ENCODE results near the gene HPSE2.

The HPSE2 gene

GRCh38 chr10:98460837-98461499 is 774.7 kb downstream of the HPSE2 start:
- no peak for TF ChIP-seq POLR2A (IDR thresholded peaks at IDR 0.05; ENCODE audit: low read depth, low read length)
- FAIRE-seq: peak; percentile 78
- DNase-seq (ENCODE audit: insufficient read length, low spot score): peak; percentile 80

DNA sequence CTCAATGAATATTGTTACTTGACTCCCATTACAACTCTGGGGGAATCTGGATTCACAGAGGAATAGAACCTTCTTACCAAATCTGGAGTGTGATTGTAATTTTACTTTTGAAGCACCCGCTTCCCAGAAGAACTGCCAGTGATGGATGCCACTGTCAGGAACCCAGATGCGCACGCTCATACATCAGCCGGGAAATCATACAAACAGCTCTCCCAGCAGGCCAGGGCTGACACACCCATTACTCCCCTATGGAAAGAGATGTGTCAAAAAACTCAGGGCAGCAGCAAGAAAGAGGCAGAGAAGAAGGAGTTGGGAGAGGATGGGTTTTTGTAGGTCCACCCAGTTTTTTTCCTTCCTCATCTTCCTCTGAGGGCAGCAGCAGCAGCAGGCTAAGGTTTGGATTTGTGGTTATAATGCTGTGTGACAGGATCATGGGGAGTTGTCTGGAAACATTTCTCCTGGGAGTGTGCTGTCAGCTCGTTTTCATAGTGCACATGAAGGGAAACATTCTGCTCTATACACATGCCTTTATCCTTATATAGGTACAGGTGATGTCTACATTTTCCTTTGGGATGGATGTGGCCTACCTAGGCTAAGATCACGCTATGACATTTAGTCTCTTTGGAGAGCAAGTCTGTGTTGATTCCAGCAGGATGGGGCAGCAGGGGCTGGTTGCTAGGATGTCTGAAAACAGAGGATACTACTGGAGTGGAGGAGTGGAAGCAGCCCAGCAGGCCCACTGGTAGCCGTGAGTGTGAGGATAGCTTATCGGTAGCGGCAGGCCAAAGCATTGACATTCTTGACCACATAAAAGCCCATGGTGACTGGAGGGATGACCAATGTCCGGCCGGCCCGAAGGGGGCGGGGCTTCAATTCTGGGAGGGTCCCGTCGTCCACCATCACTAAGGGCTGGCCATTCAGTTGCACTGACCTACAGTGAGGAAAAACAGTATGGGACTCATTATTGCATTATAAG is 776.6 kb downstream of the HPSE2 start:
- DNase-seq (ENCODE audit: insufficient read length, low spot score): no peak
- no peak for FAIRE-seq
- TF ChIP-seq POLR2A (IDR thresholded peaks at IDR 0.05; ENCODE audit: low read depth, low read length): no peak

DNA sequence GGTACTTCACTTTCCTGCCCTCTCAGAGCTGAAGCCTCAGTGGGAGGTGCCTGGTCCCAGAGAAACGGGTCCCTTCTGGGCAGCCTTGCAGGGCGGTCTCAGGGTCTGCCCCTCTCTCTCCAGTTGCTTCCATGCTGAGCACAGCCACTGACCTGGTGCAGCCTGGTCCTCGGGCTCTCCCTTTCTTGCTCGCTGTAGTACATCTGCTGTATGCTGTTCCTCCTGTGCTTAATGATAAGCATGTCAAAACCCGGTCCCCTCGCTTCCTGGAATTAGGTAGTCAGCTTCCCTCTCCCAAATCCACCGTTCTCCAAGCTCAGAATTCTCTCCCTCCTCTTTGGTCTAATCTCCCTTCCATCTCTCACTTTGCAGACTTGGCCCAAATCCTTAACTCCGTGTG is 777.9 kb downstream of the HPSE2 start:
- no peak for FAIRE-seq
- DNase-seq (ENCODE audit: insufficient read length, low spot score): no peak
- TF ChIP-seq POLR2A (IDR thresholded peaks at IDR 0.05; ENCODE audit: low read depth, low read length): no peak

DNA sequence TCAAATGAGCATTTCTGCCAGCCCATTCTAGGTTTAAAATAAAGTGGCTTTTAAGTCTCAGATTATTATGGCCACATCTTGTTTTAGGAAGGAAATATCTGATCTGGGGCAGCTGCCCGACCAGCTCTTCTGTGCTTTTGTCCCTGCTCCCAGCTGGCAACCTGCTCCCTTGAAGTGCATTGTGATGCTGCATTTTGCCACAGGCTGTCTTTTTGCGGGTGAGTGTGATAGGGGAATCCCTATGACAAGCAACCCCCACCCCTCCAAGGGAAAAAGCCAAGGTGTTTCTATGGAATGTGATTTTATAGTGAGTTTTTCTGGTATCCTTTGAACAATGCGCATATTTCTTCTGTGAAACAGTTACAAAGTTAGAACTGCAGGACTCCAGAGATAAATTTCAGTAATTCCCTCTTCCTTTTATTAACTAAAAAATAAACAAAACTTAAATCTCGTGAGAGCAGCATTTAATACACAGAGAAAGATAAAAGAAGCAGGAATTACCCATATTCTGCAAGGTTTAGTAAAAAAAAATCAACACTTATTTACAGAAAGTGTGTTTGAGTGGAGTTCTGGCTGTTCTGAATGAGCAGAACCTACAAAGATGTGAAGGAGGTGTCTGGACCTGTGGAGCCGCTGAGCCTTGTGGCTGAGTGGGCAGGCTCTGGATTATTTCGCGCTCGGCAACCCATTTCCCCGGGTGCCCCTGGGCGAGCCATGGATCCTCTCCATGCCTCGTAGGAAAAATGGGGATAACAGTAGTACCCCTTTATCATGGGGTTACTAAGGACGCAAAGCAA is 778.8 kb downstream of the HPSE2 start:
- FAIRE-seq (no peak), DNase-seq (ENCODE audit: insufficient read length, low spot score) (no peak)
- no peak for TF ChIP-seq POLR2A (IDR thresholded peaks at IDR 0.05; ENCODE audit: low read depth, low read length)

- FAIRE-seq (no peak), DNase-seq (ENCODE audit: insufficient read length, low spot score) (no peak)
- no peak for TF ChIP-seq POLR2A (IDR thresholded peaks at IDR 0.05; ENCODE audit: low read depth, low read length)
Measured at GRCh38 chr10:98456043-98456570, 779.5 kb downstream of the HPSE2 start.

DNA sequence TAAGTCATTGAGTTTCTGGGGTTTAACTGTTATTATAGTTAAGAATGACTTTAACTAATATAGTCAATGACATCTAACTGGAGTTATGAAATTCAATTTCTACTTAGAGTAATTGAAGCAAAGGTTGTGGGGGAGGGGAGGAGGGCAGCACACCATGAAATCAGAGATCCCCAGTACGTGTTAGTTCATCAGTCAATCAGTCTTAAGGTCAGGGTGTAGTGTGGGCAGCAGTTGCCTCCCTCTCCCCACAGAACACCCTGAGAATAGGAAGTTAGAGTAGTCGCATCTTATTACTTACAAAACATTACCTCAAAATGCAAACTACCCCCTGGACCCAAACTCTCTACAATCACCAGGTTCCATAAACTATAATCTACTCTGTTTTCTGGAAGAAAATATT is 781.9 kb downstream of the HPSE2 start:
- DNase-seq (ENCODE audit: insufficient read length, low spot score): no peak
- FAIRE-seq: no peak
- TF ChIP-seq POLR2A (IDR thresholded peaks at IDR 0.05; ENCODE audit: low read depth, low read length): no peak

GRCh38 chr10:98450618-98451017 is 785.0 kb downstream of the HPSE2 start:
- DNase-seq (ENCODE audit: insufficient read length, low spot score): no peak
- TF ChIP-seq POLR2A (IDR thresholded peaks at IDR 0.05; ENCODE audit: low read depth, low read length): no peak
- no peak for FAIRE-seq

GRCh38 chr10:98449287-98449686 is 786.4 kb downstream of the HPSE2 start:
- no peak for FAIRE-seq
- DNase-seq (ENCODE audit: insufficient read length, low spot score): no peak
- TF ChIP-seq POLR2A (IDR thresholded peaks at IDR 0.05; ENCODE audit: low read depth, low read length): no peak

- DNase-seq (ENCODE audit: insufficient read length, low spot score): peak; percentile 82
- no peak for FAIRE-seq
- peak; percentile 79 for TF ChIP-seq POLR2A (IDR thresholded peaks at IDR 0.05; ENCODE audit: low read depth, low read length)
Measured at GRCh38 chr10:98446661-98447221, 788.9 kb downstream of the HPSE2 start, which contains the start of gene HPS1. TSS of gene HPS1 (minus strand) at chr10:98446935. CDS start at chr10:98443240, 3,695 bp downstream.

GRCh38 chr10:98446151-98446660 is 789.4 kb downstream of the HPSE2 start:
- FAIRE-seq (no peak), DNase-seq (ENCODE audit: insufficient read length, low spot score) (peak; percentile 29)
- no peak for TF ChIP-seq POLR2A (IDR thresholded peaks at IDR 0.05; ENCODE audit: low read depth, low read length)

DNA sequence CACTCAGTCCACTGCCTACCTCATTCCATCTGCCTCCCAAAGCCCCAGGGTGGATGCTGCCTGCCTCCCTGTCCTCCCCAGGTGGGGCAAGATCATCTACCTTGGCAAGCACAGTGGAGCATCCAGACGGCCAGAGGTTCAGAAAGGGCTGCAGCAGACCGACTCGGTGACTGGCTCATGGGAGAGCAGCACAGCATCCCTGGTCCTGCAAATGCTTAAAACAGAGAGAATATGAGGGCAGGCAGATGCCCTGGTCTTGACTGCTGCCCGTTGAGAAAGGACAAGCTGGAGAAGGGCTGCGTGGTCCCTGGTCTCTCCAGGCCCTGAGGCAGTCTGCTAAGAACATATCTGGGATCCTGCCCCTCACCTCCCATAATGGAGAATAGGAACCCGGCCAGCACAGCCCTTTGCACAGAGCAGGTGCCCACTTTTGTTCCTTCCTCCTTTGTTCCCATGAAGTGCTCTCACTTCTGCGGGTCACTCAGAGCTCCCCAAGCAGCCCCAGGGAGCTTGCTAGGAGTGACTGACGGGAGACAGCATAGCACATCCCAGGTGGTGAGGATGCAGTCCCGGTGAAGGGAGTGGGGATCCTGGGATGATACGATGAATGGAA is 790.3 kb downstream of the HPSE2 start:
- no peak for TF ChIP-seq POLR2A (IDR thresholded peaks at IDR 0.05; ENCODE audit: low read depth, low read length)
- DNase-seq (ENCODE audit: insufficient read length, low spot score): no peak
- FAIRE-seq: no peak

GRCh38 chr10:98444314-98445006 is 791.2 kb downstream of the HPSE2 start:
- FAIRE-seq (no peak), DNase-seq (ENCODE audit: insufficient read length, low spot score) (no peak)
- TF ChIP-seq POLR2A (IDR thresholded peaks at IDR 0.05; ENCODE audit: low read depth, low read length): no peak

All from H54 (cell line).